GM12892 (cell line): ENCODE measurements around the gene MBNL1.
A peak's percentile ranks its signal among the peaks of the same experiment; 100 is the strongest.

Source experiments
- DNase-seq: peaks from one replicate; pipeline ENCODE4 v3.0.0; 2011; ENCODE audit not compliant: insufficient read length
- FAIRE-seq: peaks from 2 replicates; lab custom pipeline; 2011; peaks lifted over from hg19 to GRCh38; lab: Jason Lieb, UNC
- POLR2A ChIP-seq: IDR thresholded peaks from 2 replicates; pipeline ENCODE4 v1.6.1; 2011; ENCODE audit warnings: low read depth, low read length, control low read depth
- POLR2AphosphoS5 ChIP-seq: IDR thresholded peaks from 2 replicates; pipeline ENCODE4 v1.6.1; 2011; ENCODE audit warnings: low read depth, low read length, control low read depth
- TAF1 ChIP-seq: IDR thresholded peaks from 2 replicates; pipeline ENCODE4 v1.6.1; 2011; ENCODE audit warnings: low read depth, mild to moderate bottlenecking, control low read depth, low read length, borderline replicate concordance

MBNL1 gene

GRCh38 chr3:152497890-152498289 lies 229.2 kb downstream of the MBNL1 start:
- TF ChIP-seq TAF1, result no peak
- TF ChIP-seq POLR2A, result no peak
- no peak for TF ChIP-seq POLR2AphosphoS5
- DNase-seq (no peak), FAIRE-seq (peak; percentile 24)

GRCh38 chr3:152499791-152500385 lies 231.2 kb downstream of the MBNL1 start:
- DNase-seq (no peak), FAIRE-seq (peak; percentile 80)
- TF ChIP-seq POLR2AphosphoS5, result no peak
- no peak for TF ChIP-seq POLR2A
- no peak for TF ChIP-seq TAF1

- TF ChIP-seq POLR2AphosphoS5 (0 out of 2 replicates have a peak, but pooled peaks have one; percentile 25), POLR2A (peak; percentile 53; the same call in 1 of the 2 replicates), TAF1 (0 out of 2 replicates have a peak, but pooled peaks have one; percentile 44)
- FAIRE-seq (peak; percentile 99), DNase-seq (no peak)
Measured at GRCh38 chr3:152505926-152506325, 237.2 kb downstream of the MBNL1 start.

GRCh38 chr3:152508705-152509104 lies 240.0 kb downstream of the MBNL1 start:
- TF ChIP-seq POLR2A, result no peak
- no peak for TF ChIP-seq TAF1
- no peak for TF ChIP-seq POLR2AphosphoS5
- no peak for FAIRE-seq
- DNase-seq, result no peak

GRCh38 chr3:152511904-152512303 lies 243.2 kb downstream of the MBNL1 start:
- DNase-seq (no peak), FAIRE-seq (peak; percentile 98)
- TF ChIP-seq TAF1 (no peak), POLR2AphosphoS5 (peak; percentile 31; the same call in 1 of the 2 replicates)

- no peak for DNase-seq
- TF ChIP-seq POLR2AphosphoS5 (no peak), TAF1 (no peak), POLR2A (no peak)
- no peak for FAIRE-seq
Measured at GRCh38 chr3:152513301-152513960, 244.7 kb downstream of the MBNL1 start.
